Hepatocyte (in vitro differentiated cells): ENCODE results near the gene AFAP1L2.

Experiments
- EZH2 ChIP-seq: fragments of 200-600 bp; sonication (generic); IDR thresholded peaks from 2 replicates; pipeline ENCODE4 v1.6.1; 2016; ENCODE audit warnings: antibody characterized with exemption, mild to moderate bottlenecking, borderline replicate concordance
- TF ChIP-seq, protein P1 (sequence below): fragments of 200-600 bp; sonication (generic); IDR thresholded peaks from 2 replicates; pipeline ENCODE4 v1.5.1; 2016; ENCODE audit warnings: antibody characterized with exemption, mild to moderate bottlenecking; ENCODE audit not compliant: poor library complexity

DNA sequence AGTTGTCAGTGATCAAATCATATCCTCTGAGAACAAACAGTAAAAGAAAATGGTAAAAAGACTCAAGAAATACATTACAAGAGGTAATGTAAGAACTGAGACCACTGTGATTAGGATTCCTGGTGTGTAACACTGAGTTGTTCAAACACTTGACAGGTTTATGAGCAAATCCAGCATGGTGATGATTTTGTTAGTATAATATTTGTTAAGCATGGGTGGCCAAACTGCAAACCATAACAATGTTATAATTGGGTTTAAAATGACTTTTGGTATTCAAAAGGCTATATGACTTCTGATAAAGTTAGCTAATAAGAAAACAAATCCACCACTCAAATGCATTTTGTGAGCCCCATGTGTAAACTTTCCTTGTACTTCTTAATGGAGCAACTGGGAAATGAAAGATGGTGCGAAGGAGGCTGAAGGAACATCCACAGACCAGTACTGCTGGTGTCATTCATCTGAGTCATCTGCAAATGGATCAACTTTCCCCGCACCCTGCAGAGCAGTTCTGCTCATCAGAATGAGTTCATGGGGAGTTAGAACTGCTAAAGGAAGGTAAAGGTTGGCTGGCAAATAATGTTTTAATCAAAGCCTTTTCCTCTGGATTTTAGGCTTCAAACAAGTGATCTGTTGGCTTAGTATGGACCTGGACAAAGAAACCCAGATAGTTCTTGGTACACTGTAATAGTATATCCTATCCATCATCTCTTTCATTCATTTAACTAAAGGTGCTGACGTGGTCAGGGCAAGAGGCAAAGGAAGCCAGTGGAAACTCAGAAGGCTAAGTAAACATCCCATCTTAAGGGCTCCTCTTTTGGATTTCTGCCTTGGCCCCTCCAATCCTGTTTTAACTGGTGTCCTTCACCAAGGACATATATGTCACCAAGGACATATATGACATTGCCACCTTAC is 45.0 kb downstream of the AFAP1L2 start:
- TF ChIP-seq EZH2 = no peak
- TF ChIP-seq, protein P1, sequence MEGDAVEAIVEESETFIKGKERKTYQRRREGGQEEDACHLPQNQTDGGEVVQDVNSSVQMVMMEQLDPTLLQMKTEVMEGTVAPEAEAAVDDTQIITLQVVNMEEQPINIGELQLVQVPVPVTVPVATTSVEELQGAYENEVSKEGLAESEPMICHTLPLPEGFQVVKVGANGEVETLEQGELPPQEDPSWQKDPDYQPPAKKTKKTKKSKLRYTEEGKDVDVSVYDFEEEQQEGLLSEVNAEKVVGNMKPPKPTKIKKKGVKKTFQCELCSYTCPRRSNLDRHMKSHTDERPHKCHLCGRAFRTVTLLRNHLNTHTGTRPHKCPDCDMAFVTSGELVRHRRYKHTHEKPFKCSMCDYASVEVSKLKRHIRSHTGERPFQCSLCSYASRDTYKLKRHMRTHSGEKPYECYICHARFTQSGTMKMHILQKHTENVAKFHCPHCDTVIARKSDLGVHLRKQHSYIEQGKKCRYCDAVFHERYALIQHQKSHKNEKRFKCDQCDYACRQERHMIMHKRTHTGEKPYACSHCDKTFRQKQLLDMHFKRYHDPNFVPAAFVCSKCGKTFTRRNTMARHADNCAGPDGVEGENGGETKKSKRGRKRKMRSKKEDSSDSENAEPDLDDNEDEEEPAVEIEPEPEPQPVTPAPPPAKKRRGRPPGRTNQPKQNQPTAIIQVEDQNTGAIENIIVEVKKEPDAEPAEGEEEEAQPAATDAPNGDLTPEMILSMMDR = no peak
